Uterus (tissue), 2 donors: ENCODE results near the gene TMEM205.
"Not testable (repeated sequence)": the region's sequence is repeated elsewhere in the genome, so short reads cannot be mapped to it uniquely, and the experiment has no call there.

ENCODE experiments used
- CTCF ChIP-seq, 4 experiments: fragments of 200-600 bp in 2 of 4; fragments of 450-650 bp in 2 of 4; sonication (generic) in 2 of 4; IDR thresholded peaks; one replicate each; pipeline ENCODE4 v1.5.1; 2016 to 2019; ENCODE audit warnings: antibody characterized with exemption in 4 of 4, mild to moderate bottlenecking in 2 of 4, moderate library complexity in 1 of 4
- POLR2A ChIP-seq, 2 donors: fragments of 450-650 bp; IDR thresholded peaks; one replicate each; pipeline ENCODE4 v1.6.1; 2016; ENCODE audit warnings: antibody characterized with exemption in 2 of 2, mild to moderate bottlenecking in 1 of 2, moderate library complexity in 1 of 2

- TF ChIP-seq POLR2A, CTCF (IDR thresholded peaks at IDR 0.05): not testable (repeated sequence)
These were observed 25.6 kb downstream of the TMEM205 start for GRCh38 chr19:11320278-11320995.
